Measurements from ENCODE around the gene PRG2.

PRG2 gene, protein sequence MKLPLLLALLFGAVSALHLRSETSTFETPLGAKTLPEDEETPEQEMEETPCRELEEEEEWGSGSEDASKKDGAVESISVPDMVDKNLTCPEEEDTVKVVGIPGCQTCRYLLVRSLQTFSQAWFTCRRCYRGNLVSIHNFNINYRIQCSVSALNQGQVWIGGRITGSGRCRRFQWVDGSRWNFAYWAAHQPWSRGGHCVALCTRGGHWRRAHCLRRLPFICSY

DNA sequence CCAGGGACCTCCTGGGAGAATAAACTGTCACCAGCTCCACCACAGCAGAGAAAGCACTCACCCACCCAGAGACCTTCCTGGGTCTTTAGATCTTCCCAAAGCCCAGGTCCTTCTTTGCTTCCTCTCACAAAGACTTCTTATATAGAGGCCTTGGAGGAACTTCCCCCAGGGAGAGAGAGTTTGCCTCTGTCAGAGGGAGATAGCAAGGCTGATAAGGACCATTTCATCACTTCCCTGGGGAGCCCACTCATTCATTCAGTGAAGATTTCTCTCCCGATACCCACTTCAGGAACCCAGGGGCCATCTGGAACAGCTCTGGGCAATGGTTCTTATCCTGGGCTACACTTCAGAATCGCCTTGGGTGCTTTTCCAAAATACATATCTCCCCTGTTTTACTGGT is at the start of gene PRG2:
Gene PRG2, minus strand, starts transcription at position 116 of the 400 bp plus-strand sequence. CDS start 706 bp downstream, outside the sequence.
- no peaks in the 10 kb centered on the region for H3K36me3 ChIP-seq
- no peak for DNase-seq
- H3K27me3 ChIP-seq (ENCODE audit: insufficient read depth, low read depth, severe bottlenecking), result peaks cover 51% of the 10 kb centered on the region
- no peak within 1 kb of the TSS for H3K4me3 ChIP-seq (ENCODE audit: low read depth, low read length)
- H3K27ac ChIP-seq, result no peak within 1 kb of the TSS
- TF ChIP-seq, protein P1, sequence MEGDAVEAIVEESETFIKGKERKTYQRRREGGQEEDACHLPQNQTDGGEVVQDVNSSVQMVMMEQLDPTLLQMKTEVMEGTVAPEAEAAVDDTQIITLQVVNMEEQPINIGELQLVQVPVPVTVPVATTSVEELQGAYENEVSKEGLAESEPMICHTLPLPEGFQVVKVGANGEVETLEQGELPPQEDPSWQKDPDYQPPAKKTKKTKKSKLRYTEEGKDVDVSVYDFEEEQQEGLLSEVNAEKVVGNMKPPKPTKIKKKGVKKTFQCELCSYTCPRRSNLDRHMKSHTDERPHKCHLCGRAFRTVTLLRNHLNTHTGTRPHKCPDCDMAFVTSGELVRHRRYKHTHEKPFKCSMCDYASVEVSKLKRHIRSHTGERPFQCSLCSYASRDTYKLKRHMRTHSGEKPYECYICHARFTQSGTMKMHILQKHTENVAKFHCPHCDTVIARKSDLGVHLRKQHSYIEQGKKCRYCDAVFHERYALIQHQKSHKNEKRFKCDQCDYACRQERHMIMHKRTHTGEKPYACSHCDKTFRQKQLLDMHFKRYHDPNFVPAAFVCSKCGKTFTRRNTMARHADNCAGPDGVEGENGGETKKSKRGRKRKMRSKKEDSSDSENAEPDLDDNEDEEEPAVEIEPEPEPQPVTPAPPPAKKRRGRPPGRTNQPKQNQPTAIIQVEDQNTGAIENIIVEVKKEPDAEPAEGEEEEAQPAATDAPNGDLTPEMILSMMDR (IDR thresholded peaks at IDR 0.05; ENCODE audit: low read depth, low read length), result no peak
- H3K9me3 ChIP-seq (ENCODE audit: severe bottlenecking), result no peaks in the 10 kb centered on the region

DNA sequence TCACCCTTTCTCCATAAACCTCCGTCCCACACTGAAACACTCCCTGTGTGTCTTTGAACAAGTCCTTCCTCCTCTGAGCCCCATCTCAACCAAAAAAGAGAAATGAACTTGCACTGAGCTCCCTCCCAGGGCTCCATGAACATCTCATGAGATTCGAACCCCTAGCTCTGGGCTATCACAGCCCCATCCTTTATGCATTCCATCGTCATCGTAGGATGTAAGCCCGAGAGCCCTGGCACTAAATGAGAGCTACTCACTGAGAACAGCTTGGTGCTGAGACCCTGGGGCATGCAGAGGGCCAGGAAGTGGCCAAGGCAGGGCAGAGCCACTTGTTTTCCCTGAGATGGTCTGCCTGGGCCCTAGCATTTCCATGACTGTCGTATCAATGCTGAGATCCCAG is 49.3 kb upstream of the PRG2 start:
- TF ChIP-seq, protein P1 (IDR thresholded peaks at IDR 0.05; ENCODE audit: low read depth, low read length), result no peak
- Histone ChIP-seq H3K4me3 (ENCODE audit: low read depth, low read length) (no peak overlapping the region), H3K36me3 (no peaks in the 10 kb centered on the region), H3K9me3 (ENCODE audit: severe bottlenecking) (no peaks in the 10 kb centered on the region), H3K27ac (no peak overlapping the region), H3K27me3 (ENCODE audit: insufficient read depth, low read depth, severe bottlenecking) (no peaks in the 10 kb centered on the region)
- no peak for DNase-seq

DNA sequence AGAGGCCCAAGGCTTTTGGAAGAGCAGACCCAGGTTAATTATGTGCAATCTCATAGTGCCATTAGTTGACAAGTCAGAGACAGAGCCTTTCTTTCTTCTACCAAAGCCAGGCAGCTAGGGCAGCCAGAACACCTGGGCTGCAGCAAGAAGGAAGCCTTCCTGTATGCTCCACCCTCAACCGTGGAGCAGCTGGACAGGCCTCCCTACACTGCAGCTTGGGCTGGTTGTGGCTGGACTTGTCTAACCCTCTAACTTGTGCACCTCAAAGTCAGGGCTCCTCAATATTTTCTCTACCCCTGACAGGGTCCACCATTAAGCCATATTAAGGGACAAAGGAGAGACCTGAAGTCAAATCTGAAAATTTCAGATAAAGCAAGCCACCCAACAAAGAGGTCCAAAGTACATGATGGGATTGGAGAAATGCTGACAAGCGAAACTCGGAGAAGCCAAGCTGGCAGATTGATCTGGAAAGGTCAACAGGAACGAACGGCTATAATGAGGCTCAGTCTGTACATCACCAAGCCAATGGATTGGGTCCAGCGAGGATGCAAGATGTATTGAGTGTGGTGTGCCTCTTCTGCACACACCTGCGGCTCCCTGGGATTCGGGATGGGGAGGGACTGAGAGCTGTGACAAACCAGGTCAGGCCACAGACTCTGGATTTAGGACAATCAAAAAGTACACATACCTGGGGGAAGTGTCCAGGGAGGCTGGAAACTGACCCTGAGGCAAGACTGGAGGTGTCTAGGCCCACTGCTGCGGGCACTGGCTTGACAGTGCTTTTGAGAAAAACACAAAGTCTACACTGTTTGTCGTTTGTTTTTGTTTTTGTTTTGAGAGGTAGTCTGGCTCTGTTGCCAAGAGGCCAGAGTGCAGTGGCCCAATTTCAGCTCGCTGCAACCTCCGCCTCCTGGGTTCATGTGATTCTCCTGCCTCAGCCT is 48.2 kb upstream of the PRG2 start:
- Histone ChIP-seq H3K4me3 (ENCODE audit: low read depth, low read length) (no peak overlapping the region), H3K9me3 (ENCODE audit: severe bottlenecking) (no peaks in the 10 kb centered on the region), H3K27ac (no peak overlapping the region), H3K36me3 (no peaks in the 10 kb centered on the region), H3K27me3 (ENCODE audit: insufficient read depth, low read depth, severe bottlenecking) (no peaks in the 10 kb centered on the region)
- TF ChIP-seq, protein P1 (IDR thresholded peaks at IDR 0.05; ENCODE audit: low read depth, low read length), result no peak
- DNase-seq, result no peak

DNA sequence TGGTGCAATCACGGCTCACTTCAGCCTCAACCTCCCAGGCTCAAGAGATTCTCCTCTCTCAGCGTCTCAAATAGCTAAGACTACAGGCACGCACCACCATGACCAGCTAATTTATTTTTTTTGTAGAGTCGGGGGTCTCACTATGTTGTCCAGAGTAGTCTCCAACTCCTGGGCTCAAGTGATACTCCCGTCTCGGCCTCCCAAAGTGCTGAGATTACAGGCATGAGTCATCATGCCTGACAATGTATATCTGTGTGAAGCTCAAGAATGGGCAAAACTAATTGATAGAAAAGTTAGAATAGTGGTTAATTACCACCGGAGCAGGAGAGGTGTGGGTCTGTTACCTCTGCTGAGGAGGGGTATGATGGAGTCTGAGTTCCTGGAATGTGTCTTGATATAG is 45.6 kb upstream of the PRG2 start:
- no peak for DNase-seq
- no peaks in the 10 kb centered on the region for H3K27me3 ChIP-seq (ENCODE audit: insufficient read depth, low read depth, severe bottlenecking)
- H3K9me3 ChIP-seq (ENCODE audit: severe bottlenecking), result no peaks in the 10 kb centered on the region
- H3K36me3 ChIP-seq, result no peaks in the 10 kb centered on the region
- TF ChIP-seq, protein P1 (IDR thresholded peaks at IDR 0.05; ENCODE audit: low read depth, low read length), result no peak
- no peak overlapping the region for H3K4me3 ChIP-seq (ENCODE audit: low read depth, low read length)
- H3K27ac ChIP-seq, result no peak overlapping the region

DNA sequence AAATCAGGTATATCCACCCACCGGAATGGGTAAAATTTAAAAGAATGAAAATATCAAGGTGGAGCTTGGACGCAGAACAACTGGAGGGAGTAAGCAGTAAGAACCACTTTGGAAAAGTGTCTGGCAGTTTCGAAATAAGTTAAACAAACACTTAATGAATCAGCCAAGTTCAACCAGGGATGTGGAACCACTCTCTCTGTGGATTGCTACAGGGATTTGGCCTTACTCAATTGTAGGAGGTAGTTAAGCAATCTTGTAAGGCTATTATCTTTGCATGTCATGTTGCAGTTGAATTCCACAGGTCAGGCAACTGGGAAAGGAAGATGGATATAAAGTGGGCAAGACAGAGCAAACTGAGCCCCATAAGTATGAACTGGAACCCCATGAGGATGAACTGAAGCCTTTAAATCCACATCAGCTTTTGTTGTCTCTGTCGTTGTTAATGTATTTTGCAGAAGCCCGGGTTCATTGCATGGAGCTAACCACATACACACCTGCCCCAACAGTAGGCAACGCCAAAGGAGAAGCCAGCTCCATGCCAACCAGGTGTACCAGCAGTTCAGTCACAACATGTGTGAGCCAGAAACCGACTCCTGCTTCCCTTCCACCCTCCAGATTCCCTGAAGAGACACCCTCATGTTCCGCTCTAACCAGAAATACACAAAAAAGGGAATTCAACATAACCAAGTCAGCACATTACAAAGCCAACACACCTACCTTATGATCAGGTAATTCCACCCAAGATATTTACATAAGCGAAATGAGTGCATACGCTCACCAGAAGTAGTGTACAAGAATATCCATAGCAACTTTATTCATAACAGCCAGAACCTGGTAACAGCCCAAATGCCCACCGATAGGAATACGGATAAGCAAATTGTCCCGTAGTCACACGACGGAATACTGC is 44.4 kb upstream of the PRG2 start:
- TF ChIP-seq, protein P1 (IDR thresholded peaks at IDR 0.05; ENCODE audit: low read depth, low read length), result no peak
- DNase-seq, result no peak
- Histone ChIP-seq H3K27me3 (ENCODE audit: insufficient read depth, low read depth, severe bottlenecking) (no peaks in the 10 kb centered on the region), H3K9me3 (ENCODE audit: severe bottlenecking) (no peaks in the 10 kb centered on the region), H3K27ac (peak overlapping the region; percentile 62), H3K4me3 (ENCODE audit: low read depth, low read length) (no peak overlapping the region), H3K36me3 (no peaks in the 10 kb centered on the region)
